Breast epithelium (tissue), 4 donors: ENCODE data around the gene SPRING1. TPM values are rescaled to one million over a fixed set of nuclear protein-coding genes. Genes with fewer than 3 reads are reported as not detected.

Experiments
- DNase-seq, 2 donors: peaks; one replicate each; pipeline ENCODE4 v3.0.0-alpha.2; 2019; ENCODE audit warnings: low spot score in 2 of 2
- H3K27ac ChIP-seq, 2 donors: fragments of 200-600 bp; sonication (generic) in 1 of 2; one replicate each; pipeline ENCODE4 v1.5.1; 2016 to 2019; ENCODE audit warnings: mild to moderate bottlenecking in 1 of 2
- H3K27me3 ChIP-seq, 2 donors: fragments of 200-600 bp; sonication (generic) in 1 of 2; one replicate each; pipeline versions ENCODE4 v1.5.1 to v1.6.0; 2017 to 2019; ENCODE audit warnings: control low read depth in 1 of 2, mild to moderate bottlenecking in 1 of 2
- H3K36me3 ChIP-seq: fragments of 200-600 bp; one replicate; pipeline ENCODE4 v1.5.1; 2019
- H3K4me1 ChIP-seq, 2 donors: fragments of 200-600 bp; sonication (generic); one replicate each; pipeline ENCODE4 v1.5.1; 2016 to 2019; ENCODE audit warnings: control low read depth in 1 of 2
- H3K4me3 ChIP-seq, 3 donors: fragments of 200-600 bp; sonication (generic); 1 replicate in 2 of 3; 2 replicates in 1 of 3; pipeline ENCODE4 v1.5.1; 2016 to 2019; ENCODE audit warnings: mild to moderate bottlenecking in 3 of 3, moderate library complexity in 2 of 3
- H3K9me3 ChIP-seq, 2 donors: fragments of 200-600 bp; sonication (generic) in 1 of 2; one replicate each; pipeline ENCODE4 v1.5.1; 2016 to 2019; ENCODE audit warnings: control low read depth in 1 of 2
- POLR2A ChIP-seq: fragments of 450-650 bp; IDR thresholded peaks from one replicate; pipeline ENCODE4 v1.6.1; 2016; ENCODE audit warnings: antibody characterized with exemption, mild to moderate bottlenecking, moderate library complexity
- POLR2AphosphoS5 ChIP-seq, 3 donors: sonication (generic); formaldehyde crosslinking; IDR thresholded peaks; one replicate each; pipeline ENCODE4 v1.6.1; 2017; ENCODE audit warnings: antibody characterized with exemption in 3 of 3
- intact Hi-C: fragments of 100-400 bp; cut with DNase I; formaldehyde crosslinking; loops from one replicate; pipeline ENCODE4 v1.15.1; 2023; ENCODE audit warnings: low total_unique reads
- total RNA-seq, 3 donors: library from RNA; depleted of rRNA; stranded (reverse); fragments of >200 nt; gene quantifications; one replicate each; pipeline ENCODE4 v1.1.0, GENCODE V29; 2016
- TF ChIP-seq, protein P1 (sequence below), 3 donors: fragments of 450-650 bp; IDR thresholded peaks; one replicate each; pipeline ENCODE4 v1.5.1; 2016 to 2017; ENCODE audit warnings: antibody characterized with exemption in 3 of 3, mild to moderate bottlenecking in 3 of 3, moderate library complexity in 3 of 3

SPRING1 gene
- total RNA-seq, 3 donors from 2014 or later = 13.8 to 18.4 (median 15.7) TPM

GRCh38 chr12:116727891-116728290, 10.0 kb downstream of the SPRING1 start:
- TF ChIP-seq POLR2AphosphoS5 (IDR thresholded peaks at IDR 0.05) (no peak), POLR2A (no peak)
- TF ChIP-seq, protein P1, sequence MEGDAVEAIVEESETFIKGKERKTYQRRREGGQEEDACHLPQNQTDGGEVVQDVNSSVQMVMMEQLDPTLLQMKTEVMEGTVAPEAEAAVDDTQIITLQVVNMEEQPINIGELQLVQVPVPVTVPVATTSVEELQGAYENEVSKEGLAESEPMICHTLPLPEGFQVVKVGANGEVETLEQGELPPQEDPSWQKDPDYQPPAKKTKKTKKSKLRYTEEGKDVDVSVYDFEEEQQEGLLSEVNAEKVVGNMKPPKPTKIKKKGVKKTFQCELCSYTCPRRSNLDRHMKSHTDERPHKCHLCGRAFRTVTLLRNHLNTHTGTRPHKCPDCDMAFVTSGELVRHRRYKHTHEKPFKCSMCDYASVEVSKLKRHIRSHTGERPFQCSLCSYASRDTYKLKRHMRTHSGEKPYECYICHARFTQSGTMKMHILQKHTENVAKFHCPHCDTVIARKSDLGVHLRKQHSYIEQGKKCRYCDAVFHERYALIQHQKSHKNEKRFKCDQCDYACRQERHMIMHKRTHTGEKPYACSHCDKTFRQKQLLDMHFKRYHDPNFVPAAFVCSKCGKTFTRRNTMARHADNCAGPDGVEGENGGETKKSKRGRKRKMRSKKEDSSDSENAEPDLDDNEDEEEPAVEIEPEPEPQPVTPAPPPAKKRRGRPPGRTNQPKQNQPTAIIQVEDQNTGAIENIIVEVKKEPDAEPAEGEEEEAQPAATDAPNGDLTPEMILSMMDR (IDR thresholded peaks at IDR 0.05) = no peak
- no peak for DNase-seq
- Histone ChIP-seq H3K9me3 (no peaks in the 10 kb centered on the region), H3K4me3 (no peak overlapping the region), H3K27ac (no peak overlapping the region), H3K4me1 (no peaks in the 10 kb centered on the region), H3K36me3 (no peaks in the 10 kb centered on the region), H3K27me3 (no peaks in the 10 kb centered on the region)
- intact Hi-C loops = loop anchor here (5.0 kb wide), 1 partner anchor 1476 kb away; no protein-coding TSS in a partner anchor

GRCh38 chr12:116727261-116727660, 10.6 kb downstream of the SPRING1 start:
- DNase-seq = no peak
- no peaks in the 10 kb centered on the region for H3K9me3 ChIP-seq
- no peak overlapping the region for H3K27ac ChIP-seq
- intact Hi-C loops = loop anchor here (5.0 kb wide), 1 partner anchor 1475 kb away; no protein-coding TSS in a partner anchor
- H3K36me3 ChIP-seq = no peaks in the 10 kb centered on the region
- no peaks in the 10 kb centered on the region for H3K4me1 ChIP-seq
- H3K27me3 ChIP-seq = no peaks in the 10 kb centered on the region
- no peak for TF ChIP-seq POLR2AphosphoS5 (IDR thresholded peaks at IDR 0.05)
- TF ChIP-seq POLR2A = no peak
- TF ChIP-seq, protein P1 (IDR thresholded peaks at IDR 0.05) = no peak
- no peak overlapping the region for H3K4me3 ChIP-seq

DNA sequence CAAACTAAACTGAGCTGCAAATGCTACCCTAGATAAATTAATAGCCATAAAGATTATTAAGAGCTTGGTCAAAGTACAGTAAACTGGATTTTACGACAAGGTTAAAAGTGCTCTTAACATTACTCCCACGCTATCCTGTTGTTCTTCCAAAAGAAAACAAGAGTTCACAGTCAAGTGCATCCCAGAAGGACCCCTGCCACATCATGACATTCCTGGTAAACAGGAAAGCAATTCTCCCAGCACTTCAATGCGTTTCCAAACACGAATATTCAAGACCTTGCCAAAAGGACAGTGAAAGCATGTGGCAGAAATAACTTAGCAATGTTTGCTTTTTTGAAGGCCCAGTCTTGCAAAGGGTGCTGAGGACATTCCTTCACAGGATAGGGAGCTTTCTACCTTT, 11.2 kb downstream of the SPRING1 start:
- Histone ChIP-seq H3K36me3 (no peaks in the 10 kb centered on the region), H3K4me3 (no peak overlapping the region), H3K27ac (no peak overlapping the region), H3K9me3 (no peaks in the 10 kb centered on the region), H3K4me1 (no peaks in the 10 kb centered on the region), H3K27me3 (no peaks in the 10 kb centered on the region)
- no peak for TF ChIP-seq POLR2A
- no peak for TF ChIP-seq POLR2AphosphoS5 (IDR thresholded peaks at IDR 0.05)
- TF ChIP-seq, protein P1 (IDR thresholded peaks at IDR 0.05) = no peak
- intact Hi-C loops = loop anchor here (5.0 kb wide), 1 partner anchor 1474 kb away; no protein-coding TSS in a partner anchor
- DNase-seq = no peak

DNA sequence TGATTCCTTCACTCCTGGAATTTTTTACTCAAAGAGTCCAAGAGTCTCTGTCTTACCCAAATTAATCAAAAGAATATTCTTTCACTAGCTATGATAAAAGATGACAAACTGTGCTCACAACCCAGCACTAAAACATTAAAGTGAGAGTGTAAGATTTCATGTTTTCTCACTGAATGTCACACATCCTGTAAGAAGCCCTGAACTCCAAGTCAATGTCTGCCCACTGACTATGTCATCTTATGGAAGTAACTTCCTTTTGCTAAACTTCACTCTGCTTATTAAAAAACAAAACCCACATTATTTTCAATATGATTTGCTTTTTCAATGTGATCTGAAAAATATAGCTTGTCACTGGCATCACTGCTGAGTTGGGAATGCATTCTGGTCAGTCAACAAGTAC, 15.6 kb downstream of the SPRING1 start:
- DNase-seq = no peak
- no peak overlapping the region for H3K27ac ChIP-seq
- TF ChIP-seq, protein P1 (IDR thresholded peaks at IDR 0.05) = no peak
- no peak for TF ChIP-seq POLR2A
- TF ChIP-seq POLR2AphosphoS5 (IDR thresholded peaks at IDR 0.05) = no peak
- intact Hi-C loops = no loop called here
- H3K27me3 ChIP-seq = no peaks in the 10 kb centered on the region
- no peak overlapping the region for H3K4me3 ChIP-seq
- H3K4me1 ChIP-seq = no peaks in the 10 kb centered on the region
- no peaks in the 10 kb centered on the region for H3K9me3 ChIP-seq
- no peaks in the 10 kb centered on the region for H3K36me3 ChIP-seq

DNA sequence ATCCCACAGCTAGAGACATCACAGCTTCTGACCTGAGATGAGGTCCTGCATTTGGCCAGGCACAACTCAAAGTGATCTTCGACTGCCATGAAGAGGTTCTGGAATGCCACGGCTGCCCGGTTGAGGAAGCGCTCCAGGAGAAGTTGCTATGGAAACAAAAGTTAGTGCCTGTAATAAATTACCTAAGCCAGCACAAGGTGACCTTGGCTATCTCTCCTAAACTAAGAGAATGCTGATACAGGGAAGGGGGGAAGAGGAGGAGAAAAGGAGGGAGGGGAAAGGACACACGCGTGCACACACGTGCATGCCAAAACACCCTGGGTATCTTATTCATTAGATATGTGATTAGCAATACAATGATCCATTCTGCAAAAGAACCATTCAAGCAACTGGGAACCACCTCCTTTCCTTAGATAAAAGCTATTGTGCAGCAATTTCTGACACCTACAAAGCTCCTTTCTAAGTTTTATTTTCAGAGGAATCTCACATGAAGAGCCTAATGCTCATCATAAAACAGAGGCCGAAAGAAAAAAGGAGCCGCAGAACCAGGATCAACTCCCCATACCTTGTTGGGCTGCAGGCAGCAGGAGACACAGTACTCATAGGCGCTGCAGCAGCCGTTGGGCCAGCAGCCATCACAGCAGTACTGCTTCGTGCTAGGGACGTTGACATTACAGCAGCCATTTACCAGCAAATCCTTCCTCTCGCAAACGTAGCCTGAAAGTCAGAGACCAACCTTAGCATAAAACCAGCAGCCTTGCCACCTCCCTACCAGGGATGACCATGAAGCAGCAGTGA, 17.9 kb downstream of the SPRING1 start:
- Histone ChIP-seq H3K4me1 (no peaks in the 10 kb centered on the region), H3K36me3 (no peaks in the 10 kb centered on the region)

More for the DNA sequence above, 17.9 kb downstream of the SPRING1 start:
- no peaks in the 10 kb centered on the region for H3K27me3 ChIP-seq
- no peak for DNase-seq
- no peaks in the 10 kb centered on the region for H3K9me3 ChIP-seq
- no peak for TF ChIP-seq POLR2AphosphoS5 (IDR thresholded peaks at IDR 0.05)
- TF ChIP-seq POLR2A = no peak
- H3K27ac ChIP-seq = no peak overlapping the region
- no peak overlapping the region for H3K4me3 ChIP-seq
- intact Hi-C loops = no loop called here
